ENCODE results near the gene ANKDD1A.

ANKDD1A gene

DNA sequence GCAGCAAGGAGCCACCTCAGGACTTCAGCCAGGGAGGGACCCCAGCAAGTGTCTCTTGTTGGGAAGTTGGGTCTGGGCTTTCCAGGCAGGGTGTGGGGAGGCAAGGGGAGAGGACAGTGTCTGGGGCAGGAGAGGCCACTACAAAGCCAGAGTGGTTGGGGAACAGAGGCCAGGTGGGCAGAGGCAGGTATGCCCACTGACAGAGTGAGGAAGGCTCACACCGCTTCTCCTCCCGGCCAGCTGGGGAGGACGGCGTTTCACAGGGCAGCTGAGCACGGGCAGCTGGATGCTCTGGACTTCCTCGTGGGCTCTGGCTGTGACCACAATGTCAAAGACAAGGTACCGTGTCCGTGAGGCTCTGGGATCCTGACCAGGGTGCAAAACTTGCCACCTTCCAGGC lies 15.0 kb downstream of the ANKDD1A start:
- no peak for DNase-seq

DNA sequence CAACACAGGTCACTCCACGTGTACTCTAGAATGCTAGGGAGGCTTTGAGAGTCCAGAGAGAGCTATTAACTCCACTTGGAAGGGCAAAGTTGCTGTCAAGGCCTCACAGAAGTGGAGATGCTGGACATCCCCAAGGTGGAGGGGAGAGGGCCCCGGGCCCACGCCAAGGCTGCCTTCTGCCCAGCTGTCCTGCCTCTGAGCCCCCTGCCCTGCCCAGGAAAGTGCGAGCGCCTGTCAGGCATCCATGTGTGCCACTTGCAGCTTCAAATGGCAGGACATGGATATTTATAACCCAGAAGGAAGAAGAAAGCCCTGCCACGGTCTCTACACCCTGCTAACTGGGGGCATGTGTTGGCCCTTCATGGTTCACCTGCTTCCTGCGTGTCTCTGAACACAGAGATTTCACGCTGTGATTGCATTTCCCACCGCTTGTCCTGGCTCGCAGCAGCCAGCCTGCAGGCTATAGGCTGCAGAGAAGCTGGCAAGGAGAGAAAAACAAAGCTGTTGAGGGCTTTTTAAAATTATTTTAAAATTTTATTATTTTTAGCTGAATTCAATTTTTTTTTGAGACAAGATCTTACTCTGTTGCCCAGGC lies 17.0 kb downstream of the ANKDD1A start:
- DNase-seq, result no peak

DNA sequence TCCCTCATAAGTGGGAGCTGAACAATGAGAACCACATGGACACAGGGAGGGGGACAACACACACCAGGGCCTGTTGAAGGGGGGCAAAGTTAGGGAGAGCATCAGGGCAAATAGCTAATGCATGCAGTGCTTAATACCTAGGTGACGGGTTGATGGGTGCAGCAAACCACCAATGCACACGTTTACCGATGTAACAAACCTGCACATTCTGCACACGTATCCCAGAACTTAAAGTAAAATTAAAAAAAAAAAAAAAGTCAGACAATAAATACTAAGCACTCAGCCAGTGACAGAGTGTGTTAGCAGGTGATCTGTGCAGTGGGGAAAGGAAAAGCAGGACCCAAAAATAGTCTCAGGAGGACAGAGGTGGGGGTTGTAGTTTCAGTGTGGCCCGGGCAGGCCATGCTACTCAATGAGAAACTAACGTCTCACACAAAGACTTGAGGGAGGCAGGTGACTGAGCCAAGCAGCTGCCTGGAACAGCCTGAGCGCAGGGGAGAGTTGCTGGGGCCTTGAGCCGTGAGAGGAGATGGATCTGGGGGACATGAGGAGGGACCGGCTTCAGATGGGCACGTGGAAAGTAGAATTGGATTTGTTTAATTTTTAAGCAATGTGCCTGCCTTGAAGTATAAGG lies 18.4 kb downstream of the ANKDD1A start:
- no peak for DNase-seq

DNA sequence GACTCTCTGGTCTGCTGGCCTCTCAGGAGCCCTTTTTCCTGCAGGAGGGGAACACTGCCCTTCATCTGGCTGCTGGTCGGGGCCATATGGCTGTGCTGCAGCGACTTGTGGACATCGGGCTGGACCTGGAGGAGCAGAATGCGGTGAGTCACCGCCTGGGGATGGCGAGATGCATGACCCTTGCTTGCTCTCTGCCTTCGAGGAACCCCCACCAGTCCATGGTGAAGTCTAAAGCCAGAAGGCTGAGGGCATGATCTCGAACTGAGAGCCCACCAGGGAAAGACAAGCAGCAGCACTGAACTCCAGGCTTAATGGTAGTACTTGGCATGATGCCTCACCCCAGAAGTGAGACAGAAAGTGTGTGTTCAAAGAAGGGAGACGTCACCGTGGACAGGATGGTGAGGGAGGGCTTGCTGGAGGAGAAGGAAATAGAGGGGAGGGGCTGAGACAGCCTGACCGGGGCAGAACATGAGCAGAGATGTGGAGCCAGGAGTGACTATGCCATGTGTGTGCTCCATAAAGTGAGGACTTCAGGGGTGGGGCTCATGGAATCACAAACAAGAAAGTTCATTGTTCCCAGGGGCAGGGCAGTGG lies 19.2 kb downstream of the ANKDD1A start:
- no peak for DNase-seq

DNA sequence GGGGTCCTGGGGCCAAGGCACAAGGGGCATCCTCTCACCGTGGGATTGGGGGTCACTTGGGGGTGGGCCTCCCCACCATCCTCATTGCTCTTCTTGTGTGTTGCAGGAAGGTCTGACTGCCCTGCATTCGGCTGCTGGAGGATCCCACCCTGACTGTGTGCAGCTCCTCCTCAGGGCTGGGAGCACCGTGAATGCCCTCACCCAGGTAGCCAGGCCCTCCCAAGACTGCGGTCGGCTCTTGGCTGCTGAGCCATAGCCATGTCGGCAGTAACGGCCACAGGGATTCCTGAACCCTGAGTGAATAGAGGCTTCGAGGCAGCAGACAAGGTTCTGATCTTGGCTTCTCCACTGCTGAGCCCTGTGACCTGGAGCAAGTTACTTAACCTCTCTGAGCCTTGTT lies 19.7 kb downstream of the ANKDD1A start:
- DNase-seq, result no peak

DNA sequence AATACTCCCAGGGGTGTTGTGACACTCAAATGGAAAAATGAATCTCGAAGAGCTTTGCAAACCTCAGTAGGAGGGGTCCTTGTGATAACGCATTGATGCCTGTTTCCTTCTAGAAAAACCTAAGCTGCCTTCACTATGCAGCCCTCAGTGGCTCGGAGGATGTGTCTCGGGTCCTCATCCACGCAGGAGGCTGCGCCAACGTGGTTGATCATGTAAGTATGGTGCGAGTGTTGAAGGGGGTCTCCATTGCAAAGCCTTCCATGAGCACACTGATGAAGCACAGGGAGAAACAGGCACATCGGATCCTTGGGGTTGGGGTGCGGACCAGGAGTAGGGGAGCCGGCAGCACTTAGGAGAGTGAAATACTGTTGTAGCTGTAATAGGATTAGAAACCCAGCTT lies 22.3 kb downstream of the ANKDD1A start:
- no peak for DNase-seq

DNA sequence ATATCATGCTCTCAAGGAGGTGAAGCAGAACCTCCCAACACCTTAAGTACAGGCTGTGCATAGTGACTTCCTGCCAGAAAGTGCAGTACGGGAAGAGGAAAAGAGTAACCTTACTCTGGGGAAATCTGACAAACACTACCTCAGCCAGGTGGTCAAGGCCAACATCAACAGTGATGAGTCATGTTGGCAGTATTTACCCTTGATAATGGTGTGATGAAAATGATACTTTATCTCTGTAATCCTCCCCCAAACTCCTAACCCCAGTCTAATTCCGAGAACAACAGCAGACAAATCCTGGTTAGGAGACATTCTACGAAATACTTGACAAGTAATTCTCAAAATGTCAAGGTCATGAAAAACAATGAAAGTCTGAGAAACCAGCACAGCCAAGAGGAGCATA lies 26.5 kb downstream of the ANKDD1A start:
- DNase-seq, result no peak

DNA sequence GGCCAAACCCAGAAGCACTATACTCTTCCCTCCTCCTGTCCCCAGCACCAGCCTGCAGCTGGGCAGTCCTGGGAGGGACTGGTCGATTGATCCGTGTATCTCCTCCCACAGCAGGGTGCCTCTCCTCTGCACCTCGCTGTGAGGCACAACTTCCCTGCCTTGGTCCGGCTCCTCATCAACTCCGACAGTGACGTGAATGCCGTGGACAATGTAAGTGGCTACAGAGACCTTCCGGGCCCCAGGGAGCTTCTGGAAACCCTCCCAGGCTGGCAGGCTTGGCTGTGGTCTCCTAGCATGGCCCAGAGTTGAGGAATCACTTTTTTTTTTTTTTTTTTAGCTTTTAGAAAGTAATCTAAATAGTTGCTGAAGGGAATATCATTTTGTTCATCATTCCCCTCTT lies 30.7 kb downstream of the ANKDD1A start:
- DNase-seq, result no peak

DNA sequence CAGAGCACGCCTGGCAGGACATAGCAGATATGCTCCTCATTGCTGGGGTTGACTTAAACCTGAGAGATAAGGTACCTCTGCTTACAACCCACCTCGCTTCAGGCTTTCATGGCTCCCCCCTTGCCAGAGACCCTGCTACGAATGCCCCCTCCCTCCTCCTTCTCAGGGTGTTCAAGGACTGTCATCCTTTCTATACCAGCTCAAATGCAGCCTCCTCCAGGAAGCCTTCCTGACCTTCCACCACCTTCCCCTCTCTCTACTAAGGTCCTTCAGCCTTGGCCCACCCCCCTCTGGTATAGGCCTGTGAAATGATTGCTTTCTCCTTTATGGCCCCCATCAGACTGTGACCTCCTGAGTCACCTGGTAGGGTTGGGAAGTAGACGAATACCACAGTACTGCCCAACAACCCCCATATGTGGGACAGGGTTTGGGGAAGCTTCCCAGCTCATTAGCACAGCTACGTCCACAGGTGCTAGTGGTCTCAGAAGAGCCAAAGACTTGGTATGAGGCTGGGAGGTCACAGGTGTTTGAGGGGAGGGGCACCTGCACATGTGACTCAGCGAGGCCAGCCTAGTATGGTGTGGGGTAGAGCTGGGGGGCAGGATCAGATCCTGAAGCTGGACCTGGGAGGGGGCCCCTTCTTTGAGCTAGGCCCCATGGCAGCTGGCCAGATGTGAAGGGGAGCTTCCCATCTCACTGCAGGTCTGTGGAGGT lies 32.0 kb downstream of the ANKDD1A start:
- no peak for DNase-seq

DNA sequence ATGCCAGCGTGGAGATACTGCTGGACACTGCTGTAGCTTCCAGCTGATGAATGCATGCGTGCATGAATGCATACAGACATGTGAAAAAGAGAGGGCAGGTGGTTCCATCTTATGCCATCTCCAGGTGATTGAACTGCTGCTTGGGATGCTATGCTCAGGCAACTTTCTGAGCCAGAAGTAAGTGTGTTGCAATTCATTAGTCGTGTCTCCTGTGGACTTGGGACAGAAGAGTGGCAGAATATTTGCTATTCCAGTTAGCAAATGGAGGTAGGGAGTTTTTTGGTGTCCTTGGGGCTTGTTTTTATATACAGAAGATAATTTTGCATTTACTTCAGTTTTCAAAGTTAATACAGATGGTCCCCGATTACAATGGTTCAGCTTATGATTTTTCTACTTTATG lies 33.3 kb downstream of the ANKDD1A start:
- no peak for DNase-seq

DNA sequence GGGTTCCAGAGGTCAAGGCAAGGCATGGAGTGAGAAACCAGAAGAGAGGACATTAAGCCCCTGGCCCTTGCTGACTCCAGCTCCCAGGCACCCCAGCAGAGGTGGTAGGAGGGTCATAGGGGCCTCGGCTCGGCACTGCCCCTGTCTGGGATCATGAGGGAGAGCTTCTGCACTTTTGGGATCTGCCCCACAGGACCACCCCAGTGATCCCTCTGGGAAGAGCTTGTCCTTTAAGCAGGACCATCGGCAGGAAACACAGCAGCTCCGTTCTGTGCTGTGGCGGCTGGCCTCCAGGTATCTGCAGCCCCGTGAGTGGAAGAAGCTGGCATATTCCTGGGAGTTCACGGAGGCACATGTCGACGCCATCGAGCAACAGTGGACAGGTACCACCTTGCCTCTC lies 35.5 kb downstream of the ANKDD1A start:
- no peak for DNase-seq

DNA sequence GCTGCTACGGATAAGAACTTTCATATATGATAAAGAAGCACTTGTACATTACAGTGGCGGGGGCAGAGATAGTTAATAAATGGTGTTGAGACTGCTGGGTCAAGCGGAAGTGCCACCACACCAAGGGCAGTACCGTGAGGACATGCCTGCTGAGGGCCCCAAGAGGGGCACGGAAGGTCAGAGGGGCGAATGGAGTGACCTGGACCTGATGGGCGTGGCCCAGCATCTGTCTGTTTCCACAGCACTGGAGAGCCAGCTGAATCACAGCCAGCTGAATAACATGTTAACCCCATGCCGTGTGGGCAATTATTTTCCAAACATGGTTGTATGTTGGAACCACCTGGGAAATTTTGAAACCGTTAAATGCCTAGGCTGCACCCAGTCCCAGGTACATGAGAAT lies 37.2 kb downstream of the ANKDD1A start:
- DNase-seq, result no peak

DNA sequence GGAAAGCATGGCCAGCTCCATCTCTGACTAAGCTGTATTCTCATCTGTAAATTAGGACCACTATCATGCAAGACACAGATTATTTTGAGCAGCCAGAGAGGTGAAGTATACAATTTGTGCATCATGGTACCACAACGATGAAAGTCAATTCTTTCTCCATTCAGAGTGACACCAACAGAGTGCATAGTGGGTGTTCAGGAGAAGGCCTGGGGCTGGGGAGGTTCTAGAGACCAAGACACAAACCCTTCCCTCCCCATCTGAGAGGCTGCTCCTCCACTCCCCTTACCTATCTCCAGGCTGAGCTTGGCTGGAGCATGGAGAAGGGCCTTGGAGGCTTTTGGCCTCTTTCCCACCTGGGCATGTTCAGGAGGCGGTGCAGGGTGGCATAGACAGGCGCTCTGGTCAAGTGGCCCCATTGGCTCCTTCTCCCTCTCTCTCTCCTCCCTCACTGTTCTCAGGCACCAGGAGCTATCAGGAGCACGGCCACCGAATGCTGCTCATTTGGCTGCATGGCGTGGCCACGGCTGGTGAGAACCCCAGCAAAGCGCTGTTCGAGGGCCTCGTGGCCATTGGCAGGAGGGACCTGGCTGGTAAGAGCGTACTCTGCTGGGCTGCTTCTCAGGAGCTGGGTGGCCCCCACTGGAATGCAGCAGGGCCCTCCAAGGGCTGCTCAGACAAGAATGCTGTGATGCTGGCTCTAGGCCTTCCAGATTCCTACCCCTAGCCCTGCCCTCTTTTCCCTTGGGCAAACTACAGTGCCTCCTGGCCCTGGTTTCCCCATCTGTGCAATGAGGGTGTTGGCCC lies 37.9 kb downstream of the ANKDD1A start:
- DNase-seq, result no peak

DNA sequence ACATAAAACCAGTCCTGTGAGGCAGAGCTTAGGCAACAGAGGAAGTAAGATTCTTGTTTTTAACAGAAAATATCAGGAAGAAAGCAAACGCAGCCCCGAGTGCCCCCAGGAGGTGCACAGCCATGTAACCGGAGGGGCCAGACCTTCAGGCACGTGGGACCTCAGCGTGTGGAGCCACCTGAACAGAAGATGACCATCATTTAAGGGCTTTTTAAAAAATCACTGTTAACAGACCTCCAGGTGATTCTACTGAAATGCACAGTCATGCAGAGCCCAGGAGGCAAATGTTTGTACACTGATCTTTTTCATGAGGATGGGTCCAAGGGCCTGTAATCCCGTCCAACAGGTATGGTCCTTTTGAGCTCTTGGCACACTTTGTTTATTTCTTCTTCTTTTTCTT lies 39.2 kb downstream of the ANKDD1A start:
- no peak for DNase-seq

DNA sequence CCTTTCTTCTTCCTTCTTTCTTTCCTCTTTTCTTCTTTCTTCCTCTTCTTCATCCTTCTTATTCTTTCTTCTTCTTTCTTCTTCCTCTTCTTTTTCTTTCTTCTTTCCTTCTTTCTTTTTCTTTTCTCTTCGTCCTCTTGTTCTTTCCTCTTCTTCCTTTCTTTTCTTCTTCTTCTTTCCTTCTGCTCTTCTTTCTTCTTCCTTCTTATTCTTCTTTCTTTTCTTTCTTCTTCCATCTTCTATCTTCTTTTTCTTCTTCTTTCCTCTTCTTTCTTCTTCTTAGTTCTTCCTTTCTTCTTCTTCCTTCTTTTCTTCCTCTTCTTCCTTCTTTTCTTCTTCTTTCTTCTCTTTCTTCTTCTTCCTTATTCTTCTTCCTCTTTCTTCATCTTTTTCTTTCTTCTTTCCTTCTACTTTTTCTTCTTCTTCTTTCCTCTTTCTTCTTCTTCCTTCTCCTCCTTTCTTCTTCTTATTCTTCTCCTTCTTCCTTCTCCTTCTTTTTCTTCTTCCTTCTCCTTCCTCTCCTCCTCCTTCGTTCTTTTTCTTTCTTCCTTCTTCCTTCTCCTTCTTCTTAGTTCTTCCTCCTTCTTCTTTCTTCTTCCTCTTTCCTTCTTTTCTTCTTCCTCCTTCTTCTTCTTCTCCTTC lies 40.2 kb downstream of the ANKDD1A start:
- DNase-seq, result no peak

DNA sequence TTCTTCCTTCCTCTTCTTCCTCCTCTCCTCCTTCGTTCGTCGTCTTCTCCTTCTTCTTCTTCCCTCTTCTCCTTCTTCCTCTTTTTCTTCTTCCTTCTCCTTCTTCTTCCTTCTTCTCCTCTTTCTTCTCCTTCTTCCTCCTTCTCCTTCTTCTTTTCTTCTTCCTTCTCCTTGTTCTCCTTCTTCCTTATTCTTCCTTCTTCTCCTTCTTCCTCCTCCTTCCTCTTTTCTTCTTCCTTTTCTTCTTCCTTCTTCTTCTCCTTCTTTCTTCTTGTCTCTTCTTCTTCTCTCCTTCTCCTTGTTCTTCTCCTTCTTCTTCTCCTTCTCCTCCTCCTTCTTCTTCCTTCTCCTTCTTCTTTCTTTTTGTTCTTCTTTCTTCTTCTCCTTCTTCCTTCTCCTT lies 42.7 kb downstream of the ANKDD1A start:
- no peak for DNase-seq

DNA sequence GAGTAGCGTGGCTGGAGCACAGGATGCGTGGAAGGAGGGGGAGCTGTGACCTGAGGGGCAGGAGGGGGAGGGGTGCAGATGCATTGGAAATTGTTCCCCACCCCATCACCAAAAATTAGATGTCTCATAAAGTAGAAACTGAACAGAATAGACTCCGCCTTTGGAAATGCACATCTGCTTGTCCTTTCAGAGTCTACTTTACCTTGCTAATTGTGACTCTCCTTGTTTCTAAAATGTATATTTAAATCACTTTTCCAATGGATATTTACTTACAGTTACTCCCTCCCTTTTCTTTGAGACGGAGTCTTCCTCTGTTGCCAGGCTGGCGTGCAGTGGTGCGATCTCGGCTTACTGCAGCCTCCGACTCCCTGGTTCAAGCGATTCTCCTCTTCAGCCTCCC lies 47.4 kb downstream of the ANKDD1A start:
- no peak for DNase-seq

DNA sequence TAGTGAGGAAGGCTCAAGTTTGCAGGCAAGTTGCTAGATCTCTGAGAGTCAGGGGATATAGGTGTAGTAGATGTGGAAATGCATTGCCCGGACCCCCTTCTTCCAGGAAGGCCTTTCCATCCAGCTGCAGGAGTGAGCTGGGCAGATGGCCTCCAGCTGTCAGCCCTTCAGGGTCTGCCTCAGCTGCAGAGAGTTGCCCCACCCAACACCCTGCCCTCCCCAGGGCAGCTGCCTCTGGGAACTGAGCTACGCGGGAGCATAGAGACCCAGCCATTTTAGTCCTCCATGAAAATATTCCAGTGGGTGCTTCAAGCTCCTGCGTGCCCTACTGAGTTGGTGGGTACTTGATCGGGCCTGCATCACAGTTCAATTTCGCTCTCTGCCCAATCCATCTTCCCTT lies 48.5 kb downstream of the ANKDD1A start:
- DNase-seq, result no peak

DNA sequence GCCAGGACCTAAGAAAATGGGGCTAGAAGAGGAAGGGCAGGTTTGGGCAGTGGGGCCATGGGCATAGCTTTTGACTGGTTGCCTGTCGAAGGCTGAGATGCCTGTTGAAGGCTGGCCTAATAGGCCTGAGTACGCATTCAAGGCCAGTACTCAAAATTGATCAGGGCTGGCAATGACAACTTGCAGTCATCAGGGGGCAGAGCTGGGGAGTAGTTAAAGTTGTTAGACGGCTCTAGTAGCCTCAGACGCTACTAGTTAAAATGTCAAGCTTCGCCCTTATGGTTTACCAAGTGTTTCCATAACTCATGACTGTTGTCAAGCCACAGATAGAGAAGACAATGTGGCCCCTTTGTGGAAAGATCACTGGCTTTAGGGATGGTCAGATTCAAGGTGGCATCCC lies 49.3 kb downstream of the ANKDD1A start:
- DNase-seq, result no peak

DNA sequence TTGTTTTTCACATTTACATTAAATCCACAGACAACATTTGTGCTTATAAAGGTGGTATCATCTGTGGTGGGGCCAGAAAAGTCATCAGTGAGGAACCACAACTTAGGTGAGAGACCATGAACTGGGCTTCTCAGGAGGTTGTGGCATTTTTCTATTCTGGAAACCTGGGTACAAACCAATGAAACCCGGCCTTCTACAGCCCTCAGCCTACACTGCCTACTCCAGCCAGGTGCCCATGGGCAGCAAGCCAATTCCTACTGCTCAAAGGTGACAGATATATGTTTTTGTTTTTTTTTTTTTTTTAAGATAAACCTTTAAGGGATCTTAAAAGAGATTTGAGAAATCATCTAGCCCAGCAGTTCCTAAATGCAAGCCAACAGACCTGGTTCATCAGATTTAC lies 57.7 kb downstream of the ANKDD1A start:
- DNase-seq, result no peak

DNA sequence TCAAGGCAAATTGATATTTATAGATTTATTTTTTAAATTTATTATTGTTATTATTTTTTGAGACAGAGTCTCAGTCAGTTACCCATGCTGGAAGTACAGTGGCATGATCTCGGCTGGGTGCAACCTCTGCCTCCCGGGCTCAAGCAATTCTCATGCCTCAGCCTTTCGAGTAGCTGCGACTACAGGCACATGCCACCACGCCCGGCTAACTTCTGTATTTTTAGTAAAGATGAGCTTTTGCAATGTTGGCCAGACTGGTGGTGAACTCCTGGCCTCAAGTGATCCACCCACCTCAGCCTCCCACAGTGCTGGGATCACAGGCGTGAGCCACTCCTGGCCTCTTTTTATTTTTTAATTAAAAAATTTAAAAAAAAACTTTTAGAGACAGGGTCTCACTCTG lies 59.0 kb downstream of the ANKDD1A start:
- no peak for DNase-seq

DNA sequence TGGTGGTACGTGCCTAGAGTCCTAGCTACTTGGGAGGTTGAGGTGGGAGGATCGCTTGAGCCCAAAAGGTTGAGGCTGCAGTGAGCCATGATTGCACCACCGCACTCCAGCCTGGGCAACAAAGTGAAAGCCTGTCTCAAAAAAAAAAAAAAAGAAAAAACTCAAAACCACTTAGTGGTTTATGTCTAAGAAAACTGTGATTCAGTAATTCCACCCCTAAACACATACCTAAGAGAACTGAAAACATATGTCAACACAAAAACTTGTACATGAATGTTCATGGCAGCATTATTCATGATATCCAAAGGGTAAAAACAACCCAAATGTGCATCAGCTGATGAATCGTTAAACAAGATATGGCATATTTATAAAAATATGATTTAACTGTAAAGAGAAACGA lies 63.7 kb downstream of the ANKDD1A start:
- DNase-seq, result no peak

DNA sequence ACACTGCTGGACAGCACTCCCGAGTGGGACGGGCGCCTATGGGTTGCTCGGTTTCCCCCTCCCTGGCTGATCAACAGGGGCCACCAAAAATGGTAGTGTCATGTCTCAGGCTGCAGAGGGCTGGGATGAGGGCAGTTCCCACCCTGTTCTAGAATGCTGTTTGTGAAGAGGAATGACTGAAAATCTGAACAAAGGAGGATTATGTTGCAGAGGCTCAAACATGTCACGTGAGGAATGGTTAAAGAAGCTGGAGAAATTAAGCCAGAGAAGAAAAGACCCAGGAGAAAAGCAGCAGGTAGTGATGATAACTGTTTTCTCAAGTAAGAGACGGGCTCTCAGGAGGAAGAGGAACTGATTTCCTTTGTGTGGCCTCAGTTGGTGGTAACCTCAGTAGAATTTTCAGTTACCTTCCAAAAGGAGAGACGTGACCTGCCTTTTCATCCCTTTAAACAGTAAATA lies 67.6 kb downstream of the ANKDD1A start:
- no peak for DNase-seq

All from activated CD4-positive, alpha-beta T cell treated with anti-CD3 and anti-CD28 coated beads, Interleukin-10, Interleukin-2, amounts not matched to agents 100 ng/mL and 50 ng/mL, durations not matched to agents 16 hours and 8 hours (primary cell).